HepG2 (cell line): Measurements from ENCODE around the gene MTSS2. TPM values are rescaled to one million over a fixed set of nuclear protein-coding genes. Genes with fewer than 3 reads are reported as not detected.

Experiments used
- ETV6 ChIP-seq: sonication (generic); formaldehyde crosslinking; conservative IDR thresholded peaks from 2 replicates; pipeline ENCODE4 v1.4.0; 2020; ENCODE audit warnings: missing genetic modification reagents
- MAFF ChIP-seq: IDR thresholded peaks from 2 replicates; pipeline ENCODE4 v1.6.1; 2011; ENCODE audit warnings: low read depth, low read length, improper control_type of control experiment
- MAX ChIP-seq: IDR thresholded peaks from 2 replicates; pipeline ENCODE4 v1.6.1; 2012; ENCODE audit warnings: inconsistent platforms
- MEF2D ChIP-seq: sonication (generic); formaldehyde crosslinking; IDR thresholded peaks from 2 replicates; pipeline ENCODE4 v1.5.1; 2020; ENCODE audit warnings: mild to moderate bottlenecking, missing genetic modification reagents
- MEIS1 ChIP-seq: sonication (generic); formaldehyde crosslinking; IDR thresholded peaks from 2 replicates; pipeline ENCODE4 v1.9.0; 2021; ENCODE audit warnings: mild to moderate bottlenecking, missing genetic modification reagents, moderate library complexity, borderline replicate concordance
- MXI1 ChIP-seq: IDR thresholded peaks from 3 replicates; pipeline ENCODE4 v1.6.1; 2012; ENCODE audit warnings: low read depth, low read length, inconsistent platforms, borderline replicate concordance
- ONECUT2 ChIP-seq: sonication (generic); formaldehyde crosslinking; IDR thresholded peaks from 2 replicates; pipeline ENCODE4 v1.4.0; 2020; ENCODE audit warnings: missing genetic modification reagents
- RFX3 ChIP-seq: IDR thresholded peaks from 2 replicates; pipeline ENCODE4 v1.6.1; 2016; ENCODE audit warnings: missing biosample characterization, missing genetic modification reagents
- SALL2 ChIP-seq: sonication (generic); formaldehyde crosslinking; IDR thresholded peaks from 2 replicates; pipeline ENCODE4 v1.8.1; 2023; ENCODE audit warnings: mild to moderate bottlenecking, missing genetic modification reagents, inconsistent platforms
- SMC3 ChIP-seq: IDR thresholded peaks from 2 replicates; pipeline ENCODE4 v1.6.1; 2011; ENCODE audit warnings: low read length, improper control_type of control experiment
- ZC3H13 ChIP-seq: sonication (generic); formaldehyde crosslinking; IDR thresholded peaks from 2 replicates; pipeline ENCODE4 v1.8.1; 2023; ENCODE audit warnings: mild to moderate bottlenecking, missing genetic modification reagents, moderate library complexity
- ZFP36 ChIP-seq: fragments of 150-350 bp; IDR thresholded peaks from 2 replicates; pipeline ENCODE4 v1.6.1; 2018; ENCODE audit warnings: borderline replicate concordance, low read length, low read depth; ENCODE audit not compliant: partially characterized antibody
- ZNF263 ChIP-seq: sonication (generic); formaldehyde crosslinking; IDR thresholded peaks from 2 replicates; pipeline ENCODE4 v1.4.0; 2020; ENCODE audit warnings: missing genetic modification reagents
- ZNF451 ChIP-seq: sonication (generic); formaldehyde crosslinking; IDR thresholded peaks from 2 replicates; pipeline ENCODE4 v1.5.0; 2020; ENCODE audit warnings: mild to moderate bottlenecking, missing genetic modification reagents
- ZNF468 ChIP-seq: sonication (generic); formaldehyde crosslinking; IDR thresholded peaks from 2 replicates; pipeline ENCODE4 v1.8.0; 2022; ENCODE audit warnings: mild to moderate bottlenecking, moderate library complexity, missing genetic modification reagents
- ZNF607 ChIP-seq: sonication (generic); formaldehyde crosslinking; IDR thresholded peaks from 2 replicates; pipeline ENCODE4 v1.5.1; 2020; ENCODE audit warnings: missing genetic modification reagents, mild to moderate bottlenecking, borderline replicate concordance
- ZNF83 ChIP-seq: sonication (generic); formaldehyde crosslinking; IDR thresholded peaks from 2 replicates; pipeline ENCODE4 v1.4.0; 2020; ENCODE audit warnings: missing genetic modification reagents, mild to moderate bottlenecking, borderline replicate concordance
- ZNF879 ChIP-seq: sonication (generic); formaldehyde crosslinking; IDR thresholded peaks from 2 replicates; pipeline ENCODE4 v1.8.1; 2023; ENCODE audit warnings: missing genetic modification reagents
- polyA plus RNA-seq, 8 experiments: library from polyadenylated mRNA; depleted of rRNA in 3 of 8; stranded (reverse) in 7 of 8; unstranded in 1 of 8; fragments of >200 nt; fragmentation: Illumina TruSeq in 4 of 8; extraction: Trizol in 4 of 8; gene quantifications; 2 replicates each; pipeline versions ENCODE4 v1.2.1 to v1.2.3, GENCODE V29; 2011 to 2016; ENCODE audit warnings: low read depth in 4 of 8, missing spikeins in 1 of 8, mixed read lengths in 1 of 8; ENCODE audit not compliant: insufficient read depth in 1 of 8
- total RNA-seq, 5 experiments: library from RNA; depleted of rRNA; stranded (reverse); fragments of >200 nt; fragmentation: Illumina TruSeq; extraction: Trizol; gene quantifications; 2 replicates each; pipeline ENCODE4 v1.2.3, GENCODE V29; 2016; ENCODE audit warnings: low read depth in 1 of 5
- TF ChIP-seq, protein P1 (sequence below): sonication (generic); formaldehyde crosslinking; IDR thresholded peaks from 2 replicates; pipeline ENCODE4 v1.4.0; 2020; ENCODE audit warnings: missing genetic modification reagents
- TF ChIP-seq, protein P2 (sequence below): sonication (generic); formaldehyde crosslinking; IDR thresholded peaks from 2 replicates; pipeline ENCODE4 v1.8.1; 2023; ENCODE audit warnings: mild to moderate bottlenecking, missing genetic modification reagents
- TF ChIP-seq, protein P3 (sequence below): IDR thresholded peaks from 2 replicates; pipeline ENCODE4 v1.6.1; 2012; ENCODE audit warnings: low read depth, low read length, improper control_type of control experiment

The MTSS2 gene
- total and polyA plus RNA-seq, 2 of the 13 experiments (the other 11 are each of a cell fraction or from before 2014, with no cell fraction given), result 132 to 242 TPM

- TF ChIP-seq, protein P1, sequence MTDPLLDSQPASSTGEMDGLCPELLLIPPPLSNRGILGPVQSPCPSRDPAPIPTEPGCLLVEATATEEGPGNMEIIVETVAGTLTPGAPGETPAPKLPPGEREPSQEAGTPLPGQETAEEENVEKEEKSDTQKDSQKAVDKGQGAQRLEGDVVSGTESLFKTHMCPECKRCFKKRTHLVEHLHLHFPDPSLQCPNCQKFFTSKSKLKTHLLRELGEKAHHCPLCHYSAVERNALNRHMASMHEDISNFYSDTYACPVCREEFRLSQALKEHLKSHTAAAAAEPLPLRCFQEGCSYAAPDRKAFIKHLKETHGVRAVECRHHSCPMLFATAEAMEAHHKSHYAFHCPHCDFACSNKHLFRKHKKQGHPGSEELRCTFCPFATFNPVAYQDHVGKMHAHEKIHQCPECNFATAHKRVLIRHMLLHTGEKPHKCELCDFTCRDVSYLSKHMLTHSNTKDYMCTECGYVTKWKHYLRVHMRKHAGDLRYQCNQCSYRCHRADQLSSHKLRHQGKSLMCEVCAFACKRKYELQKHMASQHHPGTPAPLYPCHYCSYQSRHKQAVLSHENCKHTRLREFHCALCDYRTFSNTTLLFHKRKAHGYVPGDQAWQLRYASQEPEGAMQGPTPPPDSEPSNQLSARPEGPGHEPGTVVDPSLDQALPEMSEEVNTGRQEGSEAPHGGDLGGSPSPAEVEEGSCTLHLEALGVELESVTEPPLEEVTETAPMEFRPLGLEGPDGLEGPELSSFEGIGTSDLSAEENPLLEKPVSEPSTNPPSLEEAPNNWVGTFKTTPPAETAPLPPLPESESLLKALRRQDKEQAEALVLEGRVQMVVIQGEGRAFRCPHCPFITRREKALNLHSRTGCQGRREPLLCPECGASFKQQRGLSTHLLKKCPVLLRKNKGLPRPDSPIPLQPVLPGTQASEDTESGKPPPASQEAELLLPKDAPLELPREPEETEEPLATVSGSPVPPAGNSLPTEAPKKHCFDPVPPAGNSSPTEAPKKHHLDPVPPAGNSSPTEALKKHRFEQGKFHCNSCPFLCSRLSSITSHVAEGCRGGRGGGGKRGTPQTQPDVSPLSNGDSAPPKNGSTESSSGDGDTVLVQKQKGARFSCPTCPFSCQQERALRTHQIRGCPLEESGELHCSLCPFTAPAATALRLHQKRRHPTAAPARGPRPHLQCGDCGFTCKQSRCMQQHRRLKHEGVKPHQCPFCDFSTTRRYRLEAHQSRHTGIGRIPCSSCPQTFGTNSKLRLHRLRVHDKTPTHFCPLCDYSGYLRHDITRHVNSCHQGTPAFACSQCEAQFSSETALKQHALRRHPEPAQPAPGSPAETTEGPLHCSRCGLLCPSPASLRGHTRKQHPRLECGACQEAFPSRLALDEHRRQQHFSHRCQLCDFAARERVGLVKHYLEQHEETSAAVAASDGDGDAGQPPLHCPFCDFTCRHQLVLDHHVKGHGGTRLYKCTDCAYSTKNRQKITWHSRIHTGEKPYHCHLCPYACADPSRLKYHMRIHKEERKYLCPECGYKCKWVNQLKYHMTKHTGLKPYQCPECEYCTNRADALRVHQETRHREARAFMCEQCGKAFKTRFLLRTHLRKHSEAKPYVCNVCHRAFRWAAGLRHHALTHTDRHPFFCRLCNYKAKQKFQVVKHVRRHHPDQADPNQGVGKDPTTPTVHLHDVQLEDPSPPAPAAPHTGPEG (CRISPR knock-in tag), result no peak
- TF ChIP-seq, protein P2, sequence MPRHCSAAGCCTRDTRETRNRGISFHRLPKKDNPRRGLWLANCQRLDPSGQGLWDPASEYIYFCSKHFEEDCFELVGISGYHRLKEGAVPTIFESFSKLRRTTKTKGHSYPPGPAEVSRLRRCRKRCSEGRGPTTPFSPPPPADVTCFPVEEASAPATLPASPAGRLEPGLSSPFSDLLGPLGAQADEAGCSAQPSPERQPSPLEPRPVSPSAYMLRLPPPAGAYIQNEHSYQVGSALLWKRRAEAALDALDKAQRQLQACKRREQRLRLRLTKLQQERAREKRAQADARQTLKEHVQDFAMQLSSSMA, result 0 out of 2 replicates have a peak, but pooled peaks have one; percentile 23
- TF ChIP-seq ZNF83 (peak; percentile 18; the same call in 1 of the 2 replicates), MAFF (0 out of 2 replicates have a peak, but pooled peaks have one; percentile 1), MEIS1 (CRISPR knock-in tag) (0 out of 2 replicates have a peak, but pooled peaks have one; percentile 5), ETV6 (CRISPR knock-in tag) (no peak; the same call in 1 of the 2 replicates), MEF2D (CRISPR knock-in tag) (0 out of 2 replicates have a peak, but pooled peaks have one; percentile 33), RFX3 (CRISPR knock-in tag) (no peak), ZFP36 (no peak), MXI1 (peak; percentile 38; the same call in 1 of the 3 replicates), MAX (peak; percentile 28; the same call in 1 of the 2 replicates), SMC3 (peak; percentile 93), ZNF451 (CRISPR knock-in tag) (no peak), ZNF879 (CRISPR knock-in tag) (no peak), ZNF263 (CRISPR knock-in tag) (no peak), ZNF607 (no peak), ZNF468 (CRISPR knock-in tag) (no peak), ONECUT2 (CRISPR knock-in tag) (no peak), ZC3H13 (CRISPR knock-in tag) (0 out of 2 replicates have a peak, but pooled peaks have one; percentile 27), SALL2 (peak; percentile 42; the same call in 1 of the 2 replicates)
- TF ChIP-seq, protein P3, sequence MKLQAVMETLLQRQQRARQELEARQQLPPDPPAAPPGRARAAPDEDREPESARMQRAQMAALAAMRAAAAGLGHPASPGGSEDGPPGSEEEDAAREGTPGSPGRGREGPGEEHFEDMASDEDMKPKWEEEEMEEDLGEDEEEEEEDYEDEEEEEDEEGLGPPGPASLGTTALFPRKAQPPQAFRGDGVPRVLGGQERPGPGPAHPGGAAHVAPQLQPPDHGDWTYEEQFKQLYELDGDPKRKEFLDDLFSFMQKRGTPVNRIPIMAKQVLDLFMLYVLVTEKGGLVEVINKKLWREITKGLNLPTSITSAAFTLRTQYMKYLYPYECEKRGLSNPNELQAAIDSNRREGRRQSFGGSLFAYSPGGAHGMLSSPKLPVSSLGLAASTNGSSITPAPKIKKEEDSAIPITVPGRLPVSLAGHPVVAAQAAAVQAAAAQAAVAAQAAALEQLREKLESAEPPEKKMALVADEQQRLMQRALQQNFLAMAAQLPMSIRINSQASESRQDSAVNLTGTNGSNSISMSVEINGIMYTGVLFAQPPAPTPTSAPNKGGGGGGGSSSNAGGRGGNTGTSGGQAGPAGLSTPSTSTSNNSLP, result 0 out of 2 replicates have a peak, but pooled peaks have one; percentile 38
Measured at GRCh38 chr16:70653809-70654771, 31.8 kb downstream of the MTSS2 start (continued).
